Spleen (tissue), 11 donors: ENCODE measurements around the gene BNC2. TPM values are rescaled to one million over a fixed set of nuclear protein-coding genes. Genes with fewer than 3 reads are reported as not detected.

Experiments
- DNase-seq: peaks from one replicate; pipeline ENCODE4 v3.0.0-alpha.2; 2020
- H3K27ac ChIP-seq, 8 donors: fragments of 200-600 bp; sonication (generic) in 7 of 8; 1 replicate in 4 of 8; 2 replicates in 4 of 8; pipeline versions ENCODE4 v1.5.0 to v1.8.0; 2016 to 2021; ENCODE audit warnings: inconsistent platforms in 4 of 8, mild to moderate bottlenecking in 4 of 8, moderate library complexity in 1 of 8
- H3K27me3 ChIP-seq, 7 donors: fragments of 200-600 bp; sonication (generic) in 6 of 7; replicated peaks in 1 of 7; 1 replicate in 4 of 7; 2 replicates in 3 of 7; pipeline versions ENCODE4 v1.5.0 to v1.8.0; 2016 to 2021; ENCODE audit warnings: inconsistent platforms in 3 of 7, mild to moderate bottlenecking in 1 of 7
- H3K36me3 ChIP-seq, 6 donors: fragments of 200-600 bp; sonication (generic) in 5 of 6; 1 replicate in 4 of 6; 2 replicates in 2 of 6; pipeline versions ENCODE4 v1.5.0 to v1.8.0; 2016 to 2021; ENCODE audit warnings: inconsistent platforms in 2 of 6
- H3K4me1 ChIP-seq, 6 donors: fragments of 200-600 bp; sonication (generic) in 5 of 6; 1 replicate in 3 of 6; 2 replicates in 3 of 6; pipeline versions ENCODE4 v1.5.0 to v1.8.0; 2016 to 2021; ENCODE audit warnings: inconsistent platforms in 3 of 6
- H3K4me3 ChIP-seq, 8 donors: fragments of 200-600 bp; sonication (generic) in 7 of 8; 1 replicate in 4 of 8; 2 replicates in 4 of 8; pipeline versions ENCODE4 v1.5.0 to v1.8.0; 2016 to 2021; ENCODE audit warnings: inconsistent platforms in 4 of 8, mild to moderate bottlenecking in 4 of 8, moderate library complexity in 2 of 8
- H3K9me3 ChIP-seq, 8 donors: fragments of 200-600 bp; sonication (generic) in 7 of 8; 1 replicate in 4 of 8; 2 replicates in 4 of 8; pipeline versions ENCODE4 v1.5.0 to v1.8.0; 2016 to 2021; ENCODE audit warnings: inconsistent platforms in 4 of 8
- POLR2A ChIP-seq, 3 donors: fragments of 450-650 bp; IDR thresholded peaks; one replicate each; pipeline ENCODE4 v1.5.1; 2017; ENCODE audit warnings: antibody characterized with exemption in 3 of 3, mild to moderate bottlenecking in 1 of 3
- POLR2AphosphoS5 ChIP-seq, 3 donors: sonication (generic); formaldehyde crosslinking; IDR thresholded peaks; one replicate each; pipeline ENCODE4 v1.5.1; 2017; ENCODE audit warnings: antibody characterized with exemption in 3 of 3
- WGBS, 5 donors: extraction: QIAGEN DNeasy Blood & Tissue Kit in 3 of 5; methylation state at CpG; one replicate each; pipeline versions ENCODE4 v1.1.5 to v1.1.7; 2013 to 2018; 5-methylcytosine and 5-hydroxymethylcytosine counted together
- intact Hi-C: fragments of 100-400 bp; cut with DNase I; formaldehyde crosslinking; loops from one replicate; pipeline ENCODE4 v1.15.0; 2023; ENCODE audit warnings: low total_unique reads
- polyA plus RNA-seq, 3 donors: library from polyadenylated mRNA; stranded (reverse); fragments of 200-250 nt; gene quantifications; one replicate each; pipeline ENCODE4 v1.2.1, GENCODE V29; 2013
- total RNA-seq, 7 donors: library from RNA; depleted of rRNA in 3 of 7; stranded (reverse); fragments of >200 nt in 3 of 7; fragmentation: NEBNext Ultra II Directional in 4 of 7; extraction: Animal tissue kit (Norgen Biotek cat#: 25700) in 4 of 7; gene quantifications; one replicate each; pipeline versions ENCODE4 v1.1.0 to v1.2.1, GENCODE V29; 2016 to 2021
- TF ChIP-seq, protein P1 (sequence below), 11 experiments: fragments of 200-600 bp in 7 of 11; fragments of 450-650 bp in 4 of 11; sonication (generic) in 4 of 11; IDR thresholded peaks in 8 of 11; conservative IDR thresholded peaks in 3 of 11; 1 replicate in 7 of 11; 2 replicates in 4 of 11; pipeline versions ENCODE4 v1.4.0 to v1.8.0; 2016 to 2021; ENCODE audit warnings: antibody characterized with exemption in 11 of 11, inconsistent platforms in 4 of 11, mild to moderate bottlenecking in 1 of 11
- donor health status: healthy with polysubstance abuse.
- donor health status: DM: no; HTN: no; CAD: no; lungs with moderate emphysema.
- donor health status: DM: no; HTN: no; CAD: no.
- donor health status: Bipolar disorder and iron deficiency.
- donor health status: healthy.
- donor health status: DM: no; HTN: no; CAD: no.
- donor health status: DM: yes; HTN: yes; CAD: no.

Gene BNC2
- total and polyA plus RNA-seq, 10 donors: 0.07 to 4.3 (median 1.3) TPM

DNA sequence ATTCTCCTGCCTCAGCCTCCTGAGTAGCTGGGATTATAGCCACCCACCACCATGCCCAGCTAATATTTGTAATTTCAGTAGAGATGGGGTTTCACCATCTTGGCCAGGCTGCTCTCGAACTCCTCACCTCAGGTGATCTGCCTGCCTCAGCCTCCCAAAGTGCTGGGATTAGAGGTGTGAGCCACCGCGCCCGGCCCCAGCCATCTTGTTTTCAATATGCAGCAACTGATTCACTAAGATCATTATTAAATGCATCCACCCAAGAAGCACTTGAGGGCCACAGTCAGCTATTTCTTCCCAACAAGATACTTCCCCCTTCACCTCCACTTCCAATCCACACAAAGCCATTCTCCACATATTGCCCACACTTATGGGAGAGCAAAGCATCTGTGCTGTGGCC, 115.8 kb downstream of the BNC2 start:
- Histone ChIP-seq H3K27me3 (no peaks in the 10 kb centered on the region), H3K4me3 (no peak overlapping the region), H3K9me3 (no peaks in the 10 kb centered on the region), H3K36me3 (no peaks in the 10 kb centered on the region), H3K27ac (no peak overlapping the region), H3K4me1 (no peaks in the 10 kb centered on the region)
- TF ChIP-seq, protein P1, sequence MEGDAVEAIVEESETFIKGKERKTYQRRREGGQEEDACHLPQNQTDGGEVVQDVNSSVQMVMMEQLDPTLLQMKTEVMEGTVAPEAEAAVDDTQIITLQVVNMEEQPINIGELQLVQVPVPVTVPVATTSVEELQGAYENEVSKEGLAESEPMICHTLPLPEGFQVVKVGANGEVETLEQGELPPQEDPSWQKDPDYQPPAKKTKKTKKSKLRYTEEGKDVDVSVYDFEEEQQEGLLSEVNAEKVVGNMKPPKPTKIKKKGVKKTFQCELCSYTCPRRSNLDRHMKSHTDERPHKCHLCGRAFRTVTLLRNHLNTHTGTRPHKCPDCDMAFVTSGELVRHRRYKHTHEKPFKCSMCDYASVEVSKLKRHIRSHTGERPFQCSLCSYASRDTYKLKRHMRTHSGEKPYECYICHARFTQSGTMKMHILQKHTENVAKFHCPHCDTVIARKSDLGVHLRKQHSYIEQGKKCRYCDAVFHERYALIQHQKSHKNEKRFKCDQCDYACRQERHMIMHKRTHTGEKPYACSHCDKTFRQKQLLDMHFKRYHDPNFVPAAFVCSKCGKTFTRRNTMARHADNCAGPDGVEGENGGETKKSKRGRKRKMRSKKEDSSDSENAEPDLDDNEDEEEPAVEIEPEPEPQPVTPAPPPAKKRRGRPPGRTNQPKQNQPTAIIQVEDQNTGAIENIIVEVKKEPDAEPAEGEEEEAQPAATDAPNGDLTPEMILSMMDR (IDR thresholded peaks at IDR 0.05 in 8 of 11, conservative IDR thresholded peaks at IDR 0.05 in 3 of 11): no peak
- TF ChIP-seq POLR2AphosphoS5 (IDR thresholded peaks at IDR 0.05): no peak
- no peak for TF ChIP-seq POLR2A (IDR thresholded peaks at IDR 0.05)
- WGBS, 5 donors: 89 to 100% (median 91%) methylated on average over 4 of the region's 4 CpGs
- intact Hi-C loops: no loop called here
- no peak for DNase-seq

GRCh38 chr9:16753256-16753655, 117.2 kb downstream of the BNC2 start:
- H3K9me3 ChIP-seq: no peaks in the 10 kb centered on the region
- WGBS, 5 donors: 70 to 78% (median 78%) methylated on average over 2 of the region's 2 CpGs
- H3K36me3 ChIP-seq: no peaks in the 10 kb centered on the region
- TF ChIP-seq, protein P1 (IDR thresholded peaks at IDR 0.05 in 8 of 11, conservative IDR thresholded peaks at IDR 0.05 in 3 of 11): no peak
- TF ChIP-seq POLR2AphosphoS5 (IDR thresholded peaks at IDR 0.05): no peak
- no peak for TF ChIP-seq POLR2A (IDR thresholded peaks at IDR 0.05)
- no peaks in the 10 kb centered on the region for H3K4me1 ChIP-seq
- no peak overlapping the region for H3K4me3 ChIP-seq
- no peak overlapping the region for H3K27ac ChIP-seq
- intact Hi-C loops: no loop called here
- H3K27me3 ChIP-seq: no peaks in the 10 kb centered on the region
- no peak for DNase-seq

DNA sequence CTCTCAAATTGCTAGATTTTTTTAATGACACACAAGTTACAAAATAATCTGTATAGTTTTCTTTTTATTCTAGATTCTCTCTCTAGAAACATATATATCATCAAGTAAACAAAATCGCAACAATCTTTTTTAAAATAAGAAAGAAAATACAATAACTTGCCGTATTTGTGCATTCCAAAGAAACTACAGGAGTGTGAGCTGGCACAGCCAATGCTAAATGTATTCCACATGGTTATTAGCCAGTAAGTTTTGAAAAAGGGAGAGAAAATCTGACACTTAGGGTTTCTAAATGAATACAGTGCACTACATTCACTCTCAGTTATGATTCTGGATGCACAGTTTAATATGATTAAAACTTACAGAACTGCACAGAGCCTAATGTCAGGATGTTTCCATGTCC, 117.9 kb downstream of the BNC2 start:
- no peaks in the 10 kb centered on the region for H3K36me3 ChIP-seq
- H3K9me3 ChIP-seq: no peaks in the 10 kb centered on the region
- no peak for TF ChIP-seq POLR2AphosphoS5 (IDR thresholded peaks at IDR 0.05)
- no peak for TF ChIP-seq POLR2A (IDR thresholded peaks at IDR 0.05)
- TF ChIP-seq, protein P1 (IDR thresholded peaks at IDR 0.05 in 8 of 11, conservative IDR thresholded peaks at IDR 0.05 in 3 of 11): no peak
- H3K4me1 ChIP-seq: no peaks in the 10 kb centered on the region
- no peak overlapping the region for H3K4me3 ChIP-seq
- DNase-seq: no peak
- intact Hi-C loops: no loop called here
- 89 to 95% (median 93%) methylated on average over 2 of the region's 2 CpGs for WGBS, 5 donors
- no peaks in the 10 kb centered on the region for H3K27me3 ChIP-seq
- H3K27ac ChIP-seq: no peak overlapping the region

DNA sequence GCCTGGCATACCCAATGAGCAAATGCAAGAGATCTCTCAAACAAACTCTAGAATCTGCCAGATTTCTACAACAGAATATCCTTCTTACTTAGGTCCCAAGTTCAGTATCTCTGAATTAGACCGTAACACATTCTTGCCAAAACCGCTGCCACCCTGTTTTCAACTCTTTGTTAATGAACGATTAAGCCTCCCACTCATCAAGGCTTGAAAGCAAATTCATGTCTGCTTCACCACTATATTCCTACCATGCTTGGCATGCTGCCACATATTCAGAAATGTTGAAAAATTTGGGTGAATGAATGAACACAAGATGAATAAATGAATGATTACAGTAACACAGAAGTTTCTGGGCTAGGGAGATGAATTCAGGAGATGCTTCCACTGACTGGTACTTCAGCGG, 119.9 kb downstream of the BNC2 start:
- no peaks in the 10 kb centered on the region for H3K9me3 ChIP-seq
- TF ChIP-seq, protein P1 (IDR thresholded peaks at IDR 0.05 in 8 of 11, conservative IDR thresholded peaks at IDR 0.05 in 3 of 11): no peak
- TF ChIP-seq POLR2AphosphoS5 (IDR thresholded peaks at IDR 0.05) (no peak), POLR2A (IDR thresholded peaks at IDR 0.05) (no peak)
- no peaks in the 10 kb centered on the region for H3K36me3 ChIP-seq
- no peak overlapping the region for H3K27ac ChIP-seq
- H3K4me3 ChIP-seq: no peak overlapping the region
- 90 to 98% (median 91%) methylated on average over 4 of the region's 4 CpGs for WGBS, 5 donors
- no peaks in the 10 kb centered on the region for H3K4me1 ChIP-seq
- intact Hi-C loops: no loop called here
- no peaks in the 10 kb centered on the region for H3K27me3 ChIP-seq
- no peak for DNase-seq
